ENCODE measurements around the gene FHIT.

DNA sequence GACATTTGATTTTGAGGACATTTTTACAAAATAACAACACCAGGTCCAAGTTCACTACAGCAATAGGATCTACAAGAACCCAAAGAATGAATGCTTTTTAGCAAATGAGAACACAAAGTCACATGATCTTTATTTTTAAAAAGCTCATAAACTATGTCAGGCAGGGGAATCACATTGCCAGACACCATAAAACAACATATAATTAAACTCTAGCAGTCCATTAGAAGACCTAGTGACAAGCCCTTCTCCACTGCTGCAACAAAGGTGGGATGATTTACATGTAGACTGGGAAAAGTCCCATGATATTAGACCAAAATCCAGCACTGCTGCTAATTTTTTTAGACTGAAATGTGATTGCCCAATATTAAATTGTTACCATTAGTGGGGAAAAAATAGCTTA lies 92.6 kb downstream of the FHIT start:
- TF ChIP-seq, protein P1, sequence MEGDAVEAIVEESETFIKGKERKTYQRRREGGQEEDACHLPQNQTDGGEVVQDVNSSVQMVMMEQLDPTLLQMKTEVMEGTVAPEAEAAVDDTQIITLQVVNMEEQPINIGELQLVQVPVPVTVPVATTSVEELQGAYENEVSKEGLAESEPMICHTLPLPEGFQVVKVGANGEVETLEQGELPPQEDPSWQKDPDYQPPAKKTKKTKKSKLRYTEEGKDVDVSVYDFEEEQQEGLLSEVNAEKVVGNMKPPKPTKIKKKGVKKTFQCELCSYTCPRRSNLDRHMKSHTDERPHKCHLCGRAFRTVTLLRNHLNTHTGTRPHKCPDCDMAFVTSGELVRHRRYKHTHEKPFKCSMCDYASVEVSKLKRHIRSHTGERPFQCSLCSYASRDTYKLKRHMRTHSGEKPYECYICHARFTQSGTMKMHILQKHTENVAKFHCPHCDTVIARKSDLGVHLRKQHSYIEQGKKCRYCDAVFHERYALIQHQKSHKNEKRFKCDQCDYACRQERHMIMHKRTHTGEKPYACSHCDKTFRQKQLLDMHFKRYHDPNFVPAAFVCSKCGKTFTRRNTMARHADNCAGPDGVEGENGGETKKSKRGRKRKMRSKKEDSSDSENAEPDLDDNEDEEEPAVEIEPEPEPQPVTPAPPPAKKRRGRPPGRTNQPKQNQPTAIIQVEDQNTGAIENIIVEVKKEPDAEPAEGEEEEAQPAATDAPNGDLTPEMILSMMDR (IDR thresholded peaks at IDR 0.05), result no peak
- TF ChIP-seq POLR2AphosphoS5 (IDR thresholded peaks at IDR 0.05), result no peak
- TF ChIP-seq EP300 (IDR thresholded peaks at IDR 0.05; ENCODE audit: low read depth), result no peak
- no peak for TF ChIP-seq POLR2A (IDR thresholded peaks at IDR 0.05)

All from transverse colon (tissue), 4 donors.